AG09319 (cell line): ENCODE data around the gene MINDY2.
"Not testable (repeated sequence)": the region's sequence is repeated elsewhere in the genome, so short reads cannot be mapped to it uniquely, and the experiment has no call there.

Source experiments
- DNase-seq: peaks from one replicate; pipeline ENCODE4 v3.0.0-alpha.2; 2010; ENCODE audit warnings: low read depth; ENCODE audit errors: extremely low read depth
- TF ChIP-seq, protein P1 (sequence below): IDR thresholded peaks from 2 replicates; pipeline ENCODE4 v1.5.1; 2011; ENCODE audit warnings: low read depth, mild to moderate bottlenecking, inconsistent platforms, low read length, moderate library complexity

Gene MINDY2

DNA sequence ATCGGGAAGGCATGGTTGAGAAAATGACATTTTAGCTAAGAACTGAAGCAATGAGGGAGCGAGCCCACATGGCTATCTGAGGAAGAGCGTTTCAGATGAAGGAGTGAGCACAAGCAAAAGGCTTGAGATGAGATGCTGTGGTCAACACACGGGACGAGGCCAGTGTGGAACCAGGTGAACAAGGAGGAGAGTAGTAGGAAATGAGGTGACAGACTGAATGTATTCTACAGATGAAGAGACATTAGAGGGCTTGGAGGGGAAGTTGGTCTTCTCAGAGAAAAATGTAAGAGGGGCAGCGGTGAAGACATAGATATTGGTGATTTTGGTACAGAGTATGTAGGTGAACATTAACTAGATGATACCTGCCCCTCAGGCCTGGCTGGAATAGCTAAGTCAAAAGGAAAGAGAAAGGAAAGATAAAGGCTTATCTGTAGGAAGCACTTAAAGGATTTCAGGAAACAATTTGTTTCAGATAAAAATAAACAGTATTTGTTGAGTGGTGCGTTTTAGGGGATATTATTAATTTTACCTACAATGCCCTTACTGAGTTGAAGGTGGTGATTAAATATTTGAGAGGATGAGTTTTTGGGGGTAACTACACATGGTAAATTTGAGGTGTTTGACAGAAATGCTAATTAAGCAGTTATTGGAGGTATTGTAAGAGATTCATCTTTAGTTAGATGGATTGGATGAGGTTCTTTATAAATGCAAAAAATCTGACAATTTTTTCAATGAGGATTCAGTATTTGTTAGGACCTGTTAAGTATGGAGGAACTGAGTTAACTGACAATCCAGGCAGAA, 105.4 kb downstream of the MINDY2 start:
- DNase-seq: no peak
- TF ChIP-seq, protein P1, sequence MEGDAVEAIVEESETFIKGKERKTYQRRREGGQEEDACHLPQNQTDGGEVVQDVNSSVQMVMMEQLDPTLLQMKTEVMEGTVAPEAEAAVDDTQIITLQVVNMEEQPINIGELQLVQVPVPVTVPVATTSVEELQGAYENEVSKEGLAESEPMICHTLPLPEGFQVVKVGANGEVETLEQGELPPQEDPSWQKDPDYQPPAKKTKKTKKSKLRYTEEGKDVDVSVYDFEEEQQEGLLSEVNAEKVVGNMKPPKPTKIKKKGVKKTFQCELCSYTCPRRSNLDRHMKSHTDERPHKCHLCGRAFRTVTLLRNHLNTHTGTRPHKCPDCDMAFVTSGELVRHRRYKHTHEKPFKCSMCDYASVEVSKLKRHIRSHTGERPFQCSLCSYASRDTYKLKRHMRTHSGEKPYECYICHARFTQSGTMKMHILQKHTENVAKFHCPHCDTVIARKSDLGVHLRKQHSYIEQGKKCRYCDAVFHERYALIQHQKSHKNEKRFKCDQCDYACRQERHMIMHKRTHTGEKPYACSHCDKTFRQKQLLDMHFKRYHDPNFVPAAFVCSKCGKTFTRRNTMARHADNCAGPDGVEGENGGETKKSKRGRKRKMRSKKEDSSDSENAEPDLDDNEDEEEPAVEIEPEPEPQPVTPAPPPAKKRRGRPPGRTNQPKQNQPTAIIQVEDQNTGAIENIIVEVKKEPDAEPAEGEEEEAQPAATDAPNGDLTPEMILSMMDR: no peak

DNA sequence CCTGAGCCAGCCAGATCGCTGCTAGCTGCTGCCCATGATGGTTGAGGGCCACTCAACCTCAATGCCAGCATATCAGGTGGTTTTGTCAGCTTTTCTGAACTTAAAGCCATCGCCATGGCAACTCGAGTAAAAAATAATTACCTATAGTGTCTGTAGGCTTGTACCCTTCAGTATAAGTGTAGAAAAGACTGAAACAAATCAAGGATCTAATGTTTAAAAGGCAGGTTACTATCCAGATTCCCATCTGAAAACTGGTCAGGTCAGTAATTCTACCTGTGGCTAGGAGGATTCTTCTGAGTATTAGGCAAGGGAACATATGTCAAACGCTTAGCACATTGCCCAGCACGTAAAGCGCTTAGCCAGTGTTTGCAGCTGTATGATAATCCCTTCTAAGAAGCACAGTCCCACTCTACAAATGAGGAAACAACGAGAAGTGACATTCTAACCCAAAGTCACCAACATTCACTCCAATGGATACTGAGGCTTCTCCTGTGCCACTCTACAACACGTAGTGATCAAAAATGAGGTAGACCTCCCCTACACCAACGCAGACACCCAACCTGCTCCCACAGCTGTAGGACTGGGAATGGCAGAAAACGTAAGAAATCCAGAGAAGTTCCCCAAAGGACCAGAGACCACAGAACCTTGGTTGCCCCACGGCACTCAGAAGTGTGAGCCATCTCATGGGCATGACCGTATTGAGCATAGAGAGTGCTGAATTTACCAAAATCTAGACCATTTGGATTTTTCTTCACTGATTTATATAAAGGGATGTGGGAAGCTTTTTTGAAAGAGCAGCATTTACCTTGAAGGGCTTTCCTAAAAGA, 107.1 kb downstream of the MINDY2 start:
- DNase-seq: no peak
- TF ChIP-seq, protein P1: no peak

DNA sequence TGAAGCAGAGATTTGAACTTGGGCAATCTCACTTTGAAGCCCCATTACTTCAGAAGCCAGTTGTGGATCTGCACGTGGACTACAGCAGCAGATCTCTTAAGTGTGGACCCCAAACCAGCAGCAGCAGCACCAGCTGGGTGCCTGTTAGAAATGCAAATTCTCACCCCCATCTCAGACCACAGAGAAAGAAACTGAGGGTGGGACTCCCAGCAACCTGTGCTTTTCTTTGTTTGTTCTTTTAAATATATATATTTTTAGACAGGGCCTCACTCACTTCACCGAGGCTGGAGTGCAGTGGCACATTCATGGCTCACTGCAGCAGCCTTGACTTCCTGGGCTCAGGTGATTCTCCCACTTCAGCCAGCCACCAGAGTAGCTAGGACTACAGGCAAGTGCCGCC, 109.2 kb downstream of the MINDY2 start:
- TF ChIP-seq, protein P1: no peak
- no peak for DNase-seq

DNA sequence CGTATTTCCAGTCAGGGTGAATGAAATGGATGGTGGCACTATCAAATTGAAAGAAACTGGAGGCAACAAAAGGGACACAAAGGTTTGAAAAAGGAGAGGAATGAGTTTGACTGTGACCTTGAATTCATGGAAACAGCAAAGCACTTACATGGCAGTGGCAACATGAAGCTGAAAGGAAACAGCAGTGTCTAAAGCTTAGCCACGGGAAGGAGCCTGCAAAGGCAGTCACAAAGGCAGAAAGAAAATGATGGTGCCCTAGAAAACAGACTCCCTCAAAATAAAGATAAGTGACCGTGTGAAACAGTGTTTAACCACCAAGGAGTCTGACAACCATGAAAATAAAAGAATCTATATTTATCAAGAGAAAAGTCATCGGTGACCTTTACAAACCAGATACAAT, 111.1 kb downstream of the MINDY2 start:
- TF ChIP-seq, protein P1: no peak
- no peak for DNase-seq

DNA sequence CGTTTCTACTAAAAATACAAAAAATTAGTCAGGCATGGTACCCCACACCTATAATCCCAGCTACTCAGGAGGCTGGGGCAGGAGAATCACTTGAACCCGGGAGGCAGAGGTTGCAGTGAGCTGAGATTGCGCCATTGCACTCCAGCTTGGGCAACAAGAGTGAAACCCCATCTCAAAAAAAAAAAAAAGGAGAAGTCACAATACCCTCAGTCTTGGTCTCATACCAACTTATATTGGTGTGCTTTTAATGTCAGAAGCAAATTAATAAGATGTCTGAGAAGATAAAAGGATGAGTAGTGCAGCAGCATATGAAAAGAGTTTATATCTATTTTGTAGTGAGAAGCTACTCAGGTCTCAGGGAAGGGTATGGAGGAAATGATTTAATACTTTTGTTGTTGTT, 112.8 kb downstream of the MINDY2 start:
- DNase-seq: not testable (repeated sequence)

DNA sequence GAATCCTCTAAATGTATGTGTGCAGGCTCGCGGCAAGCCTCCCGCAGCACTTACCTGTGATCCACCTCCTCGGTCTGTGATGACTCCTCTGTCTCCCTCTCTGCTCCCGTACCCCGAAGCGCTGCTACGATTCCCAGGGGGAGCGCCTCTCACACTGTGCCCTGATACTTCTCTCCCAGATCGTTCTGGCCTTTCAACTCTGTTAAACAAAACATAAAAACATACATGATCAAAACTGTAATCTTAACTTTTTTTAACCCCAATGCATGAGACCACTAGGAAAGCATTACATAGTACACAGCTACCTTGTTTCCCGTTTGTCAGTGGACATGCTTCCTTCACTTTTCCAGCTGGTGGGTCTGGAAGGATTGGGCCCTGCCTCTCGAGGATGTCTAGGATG, 115.8 kb downstream of the MINDY2 start:
- TF ChIP-seq, protein P1: no peak
- no peak for DNase-seq

DNA sequence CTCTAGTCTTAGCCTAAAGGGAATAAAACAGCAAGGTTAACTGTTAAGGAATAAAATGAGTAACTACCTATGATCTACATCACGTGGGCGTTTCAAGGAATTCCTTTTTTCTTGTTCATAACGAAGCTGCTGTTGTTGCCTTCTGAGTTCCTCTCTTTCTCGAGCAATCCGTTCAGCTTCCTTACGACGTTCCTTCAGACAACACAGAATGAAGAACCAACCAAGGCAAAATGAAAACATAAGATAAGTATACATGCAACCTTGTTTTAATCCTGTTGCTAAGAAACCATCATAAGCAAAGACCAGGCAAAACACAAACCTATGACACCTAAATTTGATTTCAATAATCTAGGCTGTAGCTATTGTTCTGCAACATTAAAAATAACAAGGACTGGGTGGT, 118.3 kb downstream of the MINDY2 start:
- TF ChIP-seq, protein P1: no peak

More for the DNA sequence above, 118.3 kb downstream of the MINDY2 start:
- DNase-seq: no peak
